ENCODE results near the gene LILRB3. TPM values are rescaled to one million over a fixed set of nuclear protein-coding genes. Genes with fewer than 3 reads are reported as not detected.
A peak's percentile ranks its signal among the peaks of the same experiment; 100 is the strongest.
"Not testable (repeated sequence)": the region's sequence is repeated elsewhere in the genome, so short reads cannot be mapped to it uniquely, and the experiment has no call there.

Gene LILRB3
- total RNA-seq, 1 donor from 2014 or later: 38.2 TPM

DNA sequence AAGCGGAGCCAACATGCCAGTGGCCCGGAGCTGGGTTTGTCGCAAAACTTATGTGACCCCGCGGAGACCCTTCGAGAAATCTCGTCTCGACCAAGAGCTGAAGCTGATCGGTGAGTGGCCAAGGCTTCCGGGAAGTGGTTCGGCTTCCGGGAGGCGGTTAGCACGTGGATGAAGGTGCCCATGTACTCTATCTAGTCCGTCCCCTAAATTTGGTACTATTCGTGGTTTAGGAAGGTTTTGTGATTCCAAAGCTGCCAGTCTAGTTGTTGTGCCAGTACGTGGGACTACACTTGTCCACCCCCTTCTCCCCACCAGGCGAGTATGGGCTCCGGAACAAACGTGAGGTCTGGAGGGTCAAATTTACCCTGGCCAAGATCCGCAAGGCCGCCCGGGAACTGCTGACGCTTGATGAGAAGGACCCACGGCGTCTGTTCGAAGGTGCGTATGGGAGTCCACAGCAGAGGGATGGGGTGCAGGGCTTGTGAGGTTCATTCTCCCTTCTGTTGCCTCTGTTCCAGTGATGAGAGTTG is 21.6 kb downstream of the LILRB3 start:
- DNase-seq (ENCODE audit: low spot score in 2 of 2): no peak
- intact Hi-C loops (cut with DNase I): loop anchor here (2.0 to 5.0 kb wide), 3 partner anchors 40 to 916 kb away; partner anchors contain the start of gene PPP1R12C
- TF ChIP-seq, protein P1, sequence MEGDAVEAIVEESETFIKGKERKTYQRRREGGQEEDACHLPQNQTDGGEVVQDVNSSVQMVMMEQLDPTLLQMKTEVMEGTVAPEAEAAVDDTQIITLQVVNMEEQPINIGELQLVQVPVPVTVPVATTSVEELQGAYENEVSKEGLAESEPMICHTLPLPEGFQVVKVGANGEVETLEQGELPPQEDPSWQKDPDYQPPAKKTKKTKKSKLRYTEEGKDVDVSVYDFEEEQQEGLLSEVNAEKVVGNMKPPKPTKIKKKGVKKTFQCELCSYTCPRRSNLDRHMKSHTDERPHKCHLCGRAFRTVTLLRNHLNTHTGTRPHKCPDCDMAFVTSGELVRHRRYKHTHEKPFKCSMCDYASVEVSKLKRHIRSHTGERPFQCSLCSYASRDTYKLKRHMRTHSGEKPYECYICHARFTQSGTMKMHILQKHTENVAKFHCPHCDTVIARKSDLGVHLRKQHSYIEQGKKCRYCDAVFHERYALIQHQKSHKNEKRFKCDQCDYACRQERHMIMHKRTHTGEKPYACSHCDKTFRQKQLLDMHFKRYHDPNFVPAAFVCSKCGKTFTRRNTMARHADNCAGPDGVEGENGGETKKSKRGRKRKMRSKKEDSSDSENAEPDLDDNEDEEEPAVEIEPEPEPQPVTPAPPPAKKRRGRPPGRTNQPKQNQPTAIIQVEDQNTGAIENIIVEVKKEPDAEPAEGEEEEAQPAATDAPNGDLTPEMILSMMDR (IDR thresholded peaks at IDR 0.05): peak in 1 of 3 experiments; percentile 14
- Histone ChIP-seq H3K27me3 (no peaks in the 10 kb centered on the region), H3K36me3 (peaks cover 31 to 40% of the 10 kb centered on the region in 2 donors), H3K9me3 (no peaks in the 10 kb centered on the region), H3K27ac (peak overlapping the region; percentile 91 to 94), H3K4me3 (peak overlapping the region; percentile 63 to 76), H3K4me1 (peaks cover 6 to 23% of the 10 kb centered on the region in 2 donors)

DNA sequence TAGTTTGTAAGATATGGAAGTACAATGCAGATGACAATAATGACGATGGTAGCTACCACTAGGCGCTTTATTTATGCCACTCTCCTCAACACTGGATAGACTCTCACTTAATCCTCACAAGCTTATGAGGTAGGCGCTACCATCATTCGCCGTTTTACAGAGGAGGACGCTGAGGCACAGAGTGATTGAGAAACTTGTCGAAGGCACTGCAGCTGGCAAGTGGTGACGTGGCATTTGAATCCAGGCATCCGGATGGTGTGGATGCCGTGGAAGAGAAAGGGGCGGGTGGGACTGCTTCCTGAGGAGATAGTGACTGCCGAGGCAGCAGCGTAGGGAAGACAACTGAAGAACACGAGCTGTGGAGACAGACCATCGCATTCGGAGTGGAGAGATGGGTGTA is 23.4 kb downstream of the LILRB3 start:
- intact Hi-C loops (cut with DNase I): loop anchor here (10.0 kb wide), 1 partner anchor 1455 kb away; the partner anchor contains the start of gene U2AF2
- Histone ChIP-seq H3K9me3 (no peaks in the 10 kb centered on the region), H3K27ac (no peak overlapping the region), H3K27me3 (no peaks in the 10 kb centered on the region), H3K36me3 (peaks cover 21 to 37% of the 10 kb centered on the region in 2 donors), H3K4me1 (peaks cover 6 to 23% of the 10 kb centered on the region in 2 donors), H3K4me3 (no peak overlapping the region)
- TF ChIP-seq, protein P1 (IDR thresholded peaks at IDR 0.05): no peak
- no peak for DNase-seq (ENCODE audit: low spot score in 2 of 2)

DNA sequence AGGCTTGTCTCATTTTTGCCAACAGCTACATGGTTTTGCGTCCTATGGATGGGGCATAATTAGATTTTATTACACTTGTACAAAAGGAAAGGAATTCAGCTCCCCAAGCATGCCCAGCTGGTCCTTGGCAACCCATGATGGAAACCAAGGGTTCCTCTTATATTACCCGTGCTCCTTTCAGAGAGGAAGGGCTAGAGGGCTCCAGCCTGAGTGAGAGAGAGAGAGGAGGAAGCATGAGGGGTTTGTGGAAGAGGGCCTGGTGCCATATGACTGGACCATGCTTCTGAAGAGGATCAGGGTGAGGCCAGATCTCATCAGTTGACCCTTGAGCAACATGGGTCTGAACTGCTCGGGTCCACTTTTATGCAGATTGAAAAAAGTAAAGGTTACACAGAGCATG is 25.7 kb downstream of the LILRB3 start:
- Histone ChIP-seq H3K4me3 (no peak overlapping the region), H3K9me3 (no peaks in the 10 kb centered on the region), H3K4me1 (peaks cover 7 to 14% of the 10 kb centered on the region in 2 donors), H3K36me3 (peaks cover 14 to 28% of the 10 kb centered on the region in 2 donors), H3K27ac (no peak overlapping the region), H3K27me3 (no peaks in the 10 kb centered on the region)
- no peak for DNase-seq (ENCODE audit: low spot score in 2 of 2)
- intact Hi-C loops (cut with DNase I): loop anchor here (10.0 kb wide), 1 partner anchor 1458 kb away; the partner anchor contains the start of gene U2AF2
- TF ChIP-seq, protein P1 (IDR thresholded peaks at IDR 0.05): no peak

DNA sequence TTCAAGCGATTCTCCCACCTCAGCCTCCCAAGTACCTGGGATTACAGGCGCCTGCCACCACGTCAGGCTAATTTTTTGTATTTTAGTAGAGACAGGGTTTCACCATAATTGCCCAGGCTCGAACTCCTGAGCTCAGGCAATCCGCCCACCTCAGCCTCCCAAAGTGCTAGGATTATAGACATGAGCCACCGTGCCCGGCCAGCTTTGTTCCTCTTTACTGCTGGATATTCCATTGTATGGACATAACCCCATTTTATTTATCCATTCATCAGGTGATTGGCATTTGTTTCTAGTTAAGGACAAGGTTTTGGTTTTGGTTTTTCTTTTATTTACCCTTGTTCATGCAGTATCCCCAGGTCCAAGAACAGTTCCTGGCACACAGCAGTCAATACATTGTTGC is 26.3 kb downstream of the LILRB3 start:
- no peak overlapping the region for H3K27ac ChIP-seq
- H3K27me3 ChIP-seq: no peaks in the 10 kb centered on the region
- peaks cover 14 to 22% of the 10 kb centered on the region in 2 donors for H3K36me3 ChIP-seq
- H3K9me3 ChIP-seq: no peaks in the 10 kb centered on the region
- DNase-seq (ENCODE audit: low spot score in 2 of 2): no peak
- intact Hi-C loops (cut with DNase I): loop anchor here (10.0 kb wide), 1 partner anchor 1458 kb away; the partner anchor contains the start of gene U2AF2
- TF ChIP-seq, protein P1 (IDR thresholded peaks at IDR 0.05): no peak
- H3K4me3 ChIP-seq: no peak overlapping the region
- peaks cover 8 to 14% of the 10 kb centered on the region in 2 donors for H3K4me1 ChIP-seq

DNA sequence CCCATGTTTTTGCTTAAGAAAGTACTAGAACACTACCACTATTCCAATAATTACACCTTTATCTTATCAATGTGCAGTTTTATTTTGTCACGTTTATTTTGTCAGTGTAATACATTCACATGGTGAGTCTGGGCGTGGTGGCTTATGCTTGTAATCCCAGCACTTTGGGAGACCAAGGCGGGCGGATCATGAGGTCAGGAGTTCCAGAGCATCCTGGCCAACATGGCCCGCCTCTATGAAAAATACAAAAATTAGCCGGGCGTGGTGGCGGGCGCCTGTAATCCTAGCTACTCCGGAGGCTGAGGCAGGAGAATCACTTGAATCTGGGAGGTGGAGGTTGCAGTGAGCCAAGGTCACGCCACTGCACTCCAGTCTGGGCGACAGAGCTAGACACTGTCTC is 28.3 kb downstream of the LILRB3 start:
- H3K36me3 ChIP-seq: peaks cover 14 to 22% of the 10 kb centered on the region in 2 donors
- DNase-seq (ENCODE audit: low spot score in 2 of 2); H3K27me3 ChIP-seq; H3K9me3 ChIP-seq; H3K4me3 ChIP-seq; H3K27ac ChIP-seq: not testable (repeated sequence)
- intact Hi-C loops (cut with DNase I): loop anchor here (5.0 to 10.0 kb wide), 2 partner anchors 268 to 1460 kb away; partner anchors contain the start of genes LENG9 and U2AF2
- peaks cover 6 to 12% of the 10 kb centered on the region in 2 donors for H3K4me1 ChIP-seq

DNA sequence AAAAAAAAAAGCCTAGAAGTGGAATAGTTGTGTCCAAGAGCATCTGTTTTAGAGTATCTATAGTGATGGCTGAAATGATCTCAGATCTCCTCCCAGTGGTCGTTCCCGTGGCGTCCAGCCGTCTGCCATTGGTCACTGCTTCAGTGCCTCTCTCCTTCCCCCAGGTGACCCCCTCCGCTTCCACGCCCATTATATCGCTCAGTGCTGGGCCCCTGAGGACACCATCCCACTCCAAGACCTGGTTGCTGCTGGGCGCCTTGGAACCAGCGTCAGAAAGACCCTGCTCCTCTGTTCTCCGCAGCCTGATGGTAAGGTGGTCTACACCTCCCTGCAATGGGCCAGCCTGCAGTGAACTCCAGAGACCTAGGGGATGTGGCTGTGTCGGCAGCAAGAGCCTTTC is 29.8 kb downstream of the LILRB3 start:
- Histone ChIP-seq H3K36me3 (peaks cover 14 to 22% of the 10 kb centered on the region in 2 donors), H3K4me1 (peaks cover 6 to 20% of the 10 kb centered on the region in 2 donors), H3K4me3 (no peak overlapping the region), H3K27ac (no peak overlapping the region), H3K9me3 (no peaks in the 10 kb centered on the region), H3K27me3 (no peaks in the 10 kb centered on the region)
- TF ChIP-seq, protein P1 (IDR thresholded peaks at IDR 0.05): no peak
- DNase-seq (ENCODE audit: low spot score in 2 of 2): no peak
- intact Hi-C loops (cut with DNase I): loop anchor here (5.0 to 10.0 kb wide), 2 partner anchors 269 to 1462 kb away; partner anchors contain the start of genes LENG9 and U2AF2

All from ascending aorta (tissue), 2 donors.